AG08395 (cell line): ENCODE measurements around the gene PDLIM5.
"Not testable (repeated sequence)": the region's sequence is repeated elsewhere in the genome, so short reads cannot be mapped to it uniquely, and the experiment has no call there.

Experiments used
- DNase-seq: peaks from one replicate; pipeline ENCODE4 v3.0.0; 2012; ENCODE audit warnings: mixed read lengths, low spot score

Gene PDLIM5

GRCh38 chr4:94598758-94599157 lies 147.0 kb downstream of the PDLIM5 start:
- no peak for DNase-seq

GRCh38 chr4:94603170-94603747 lies 151.5 kb downstream of the PDLIM5 start:
- peak; percentile 5 for DNase-seq

- DNase-seq, result no peak
Observed at GRCh38 chr4:94605241-94605805, 153.6 kb downstream of the PDLIM5 start.

GRCh38 chr4:94610145-94610544 lies 158.4 kb downstream of the PDLIM5 start:
- DNase-seq, result no peak

- DNase-seq, result no peak
Observed at GRCh38 chr4:94613248-94613647, 161.5 kb downstream of the PDLIM5 start.

- no peak for DNase-seq
Observed at GRCh38 chr4:94615451-94615850, 163.7 kb downstream of the PDLIM5 start.

GRCh38 chr4:94621491-94622080 lies 169.8 kb downstream of the PDLIM5 start:
- peak; percentile 47 for DNase-seq

- no peak for DNase-seq
Observed at GRCh38 chr4:94623126-94623911, 171.6 kb downstream of the PDLIM5 start.

GRCh38 chr4:94626942-94627341 lies 175.2 kb downstream of the PDLIM5 start:
- no peak for DNase-seq

GRCh38 chr4:94629058-94629457 lies 177.3 kb downstream of the PDLIM5 start:
- DNase-seq, result not testable (repeated sequence)

GRCh38 chr4:94629837-94630236 lies 178.1 kb downstream of the PDLIM5 start:
- no peak for DNase-seq

- peak; percentile 29 for DNase-seq
Observed at GRCh38 chr4:94634271-94634670, 182.5 kb downstream of the PDLIM5 start.

GRCh38 chr4:94635177-94635576 lies 183.4 kb downstream of the PDLIM5 start:
- no peak for DNase-seq

GRCh38 chr4:94636004-94636403 lies 184.3 kb downstream of the PDLIM5 start:
- no peak for DNase-seq

GRCh38 chr4:94639298-94639697 lies 187.6 kb downstream of the PDLIM5 start:
- no peak for DNase-seq

GRCh38 chr4:94640151-94640550 lies 188.4 kb downstream of the PDLIM5 start:
- no peak for DNase-seq

GRCh38 chr4:94641702-94642560 lies 190.2 kb downstream of the PDLIM5 start:
- peak; percentile 9 for DNase-seq

- no peak for DNase-seq
Observed at GRCh38 chr4:94642561-94642866, 190.8 kb downstream of the PDLIM5 start.

- no peak for DNase-seq
Observed at GRCh38 chr4:94648699-94649098, 197.0 kb downstream of the PDLIM5 start.

- no peak for DNase-seq
Observed at GRCh38 chr4:94649381-94650133, 197.8 kb downstream of the PDLIM5 start.

GRCh38 chr4:94650134-94650495 lies 198.4 kb downstream of the PDLIM5 start:
- DNase-seq, result no peak

GRCh38 chr4:94650690-94651089 lies 198.9 kb downstream of the PDLIM5 start:
- DNase-seq, result no peak
